Hepatocyte (in vitro differentiated cells): Measurements from ENCODE around the gene ZNF146.

Experiments
- CTCF ChIP-seq: fragments of 200-600 bp; sonication (generic); IDR thresholded peaks from 2 replicates; pipeline ENCODE4 v1.5.1; 2016; ENCODE audit warnings: antibody characterized with exemption, mild to moderate bottlenecking; ENCODE audit not compliant: poor library complexity
- EZH2 ChIP-seq: fragments of 200-600 bp; sonication (generic); IDR thresholded peaks from 2 replicates; pipeline ENCODE4 v1.6.1; 2016; ENCODE audit warnings: antibody characterized with exemption, mild to moderate bottlenecking, borderline replicate concordance

- no peak for TF ChIP-seq EZH2
- TF ChIP-seq CTCF: no peak
Observed at GRCh38 chr19:36265856-36266374, 51.0 kb downstream of the ZNF146 start.
